NCI-H1694 (cell line): ENCODE measurements around the gene IL7R.
A peak's percentile ranks its signal among the peaks of the same experiment; 100 is the strongest.
"Not testable (repeated sequence)": the region's sequence is repeated elsewhere in the genome, so short reads cannot be mapped to it uniquely, and the experiment has no call there.

Experiments used
- DNase-seq: peaks from one replicate; lab custom pipeline; 2025; lab: John Stamatoyannopoulos, UW

Gene IL7R

DNA sequence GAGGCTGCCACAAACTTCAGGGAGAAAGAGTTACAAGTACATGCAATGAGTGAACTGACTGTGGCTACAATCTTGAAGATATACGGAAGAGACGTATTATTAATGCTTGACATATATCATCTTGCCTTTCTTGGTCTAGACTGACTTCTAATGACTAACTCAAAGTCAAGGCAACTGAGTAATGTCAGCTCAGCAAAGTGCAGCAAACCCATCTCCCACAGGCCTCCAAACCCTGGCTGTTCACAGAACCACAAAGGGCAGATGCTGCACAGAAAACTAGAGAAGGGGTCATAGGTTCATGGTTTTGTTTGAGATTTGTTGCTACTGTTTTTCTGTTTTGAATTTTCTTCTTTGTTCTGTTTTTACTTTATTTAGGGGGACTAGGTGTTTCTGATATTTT is 21.0 kb downstream of the IL7R start:
- DNase-seq, result no peak

GRCh38 chr5:35878079-35878478 is 21.4 kb downstream of the IL7R start:
- DNase-seq, result no peak

DNA sequence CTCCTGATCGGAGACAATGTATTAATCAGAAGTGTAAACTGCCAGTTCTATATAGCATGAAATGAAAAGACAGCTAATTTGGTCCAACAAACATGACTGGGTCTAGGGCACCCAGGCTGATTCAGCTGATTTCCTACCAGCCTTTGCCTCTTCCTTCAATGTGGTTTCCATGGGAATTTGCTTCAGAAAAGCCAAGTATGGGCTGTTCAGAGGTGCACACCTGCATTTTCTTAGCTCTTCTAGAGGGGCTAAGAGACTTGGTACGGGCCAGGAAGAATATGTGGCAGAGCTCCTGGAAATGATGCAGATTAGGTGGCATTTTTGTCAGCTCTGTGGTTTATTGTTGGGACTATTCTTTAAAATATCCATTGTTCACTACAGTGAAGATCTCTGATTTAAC is 22.4 kb downstream of the IL7R start:
- no peak for DNase-seq

DNA sequence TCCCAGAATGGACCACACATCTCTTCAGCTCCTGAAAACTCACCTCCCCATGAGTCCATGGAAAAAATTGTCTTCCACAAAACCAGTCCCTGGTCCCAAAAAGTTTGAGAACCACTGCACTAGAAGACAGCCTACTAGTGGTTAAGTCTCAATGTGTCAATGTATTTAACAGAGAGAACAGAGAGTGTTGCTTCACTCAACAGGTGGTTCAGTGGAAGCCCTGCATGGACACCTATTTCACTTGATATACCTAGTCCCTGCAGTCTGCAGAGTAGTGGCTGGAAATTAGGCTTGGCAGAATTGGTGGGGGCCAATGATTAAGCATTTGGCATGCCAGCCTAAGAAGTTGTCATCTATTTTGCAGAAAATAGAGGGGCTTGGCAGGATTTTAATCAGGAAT is 23.0 kb downstream of the IL7R start:
- no peak for DNase-seq

DNA sequence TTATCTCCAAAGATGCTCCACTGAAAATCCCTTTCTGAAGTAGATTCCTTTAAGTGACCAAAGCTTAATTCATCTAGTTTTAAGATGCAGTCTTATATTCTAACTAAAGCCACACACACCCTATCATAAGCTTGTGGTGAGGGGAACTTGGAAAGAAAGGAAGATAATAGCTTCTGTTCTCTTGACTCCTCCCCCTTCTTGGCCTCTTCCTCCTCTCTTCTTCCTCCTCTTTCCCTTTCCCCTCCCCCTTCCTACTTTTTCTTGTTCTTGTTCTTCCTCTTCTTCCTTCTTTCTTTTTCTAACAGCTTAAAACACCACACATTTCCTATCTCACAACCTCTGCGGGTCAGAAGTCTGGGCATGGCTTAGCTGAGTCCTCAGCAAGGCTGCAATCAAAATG is 23.5 kb downstream of the IL7R start:
- no peak for DNase-seq

DNA sequence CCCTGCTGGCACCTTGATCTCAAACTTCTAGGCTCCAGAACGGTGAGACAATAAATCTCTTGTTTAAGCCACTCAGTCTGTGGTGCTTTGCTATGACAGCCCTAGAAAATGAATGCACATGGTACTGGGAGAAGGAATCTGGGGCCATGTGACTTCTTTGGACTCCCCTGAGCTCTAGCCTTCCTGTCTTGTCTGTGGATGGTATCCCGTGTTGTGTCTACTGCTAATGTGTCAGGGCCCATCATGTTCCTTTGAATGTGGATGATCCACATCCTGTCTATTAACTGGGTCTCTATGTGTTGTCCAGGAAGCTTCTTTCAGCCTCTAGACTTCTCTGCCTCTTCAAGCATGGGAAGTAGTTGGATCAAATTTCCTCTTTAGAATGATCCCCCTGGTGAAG is 25.1 kb downstream of the IL7R start:
- no peak for DNase-seq

- no peak for DNase-seq
Measured at GRCh38 chr5:35884191-35884769, 27.6 kb downstream of the IL7R start.

GRCh38 chr5:35884773-35885172 is 28.1 kb downstream of the IL7R start:
- no peak for DNase-seq

GRCh38 chr5:35886381-35886780 is 29.7 kb downstream of the IL7R start:
- no peak for DNase-seq

DNA sequence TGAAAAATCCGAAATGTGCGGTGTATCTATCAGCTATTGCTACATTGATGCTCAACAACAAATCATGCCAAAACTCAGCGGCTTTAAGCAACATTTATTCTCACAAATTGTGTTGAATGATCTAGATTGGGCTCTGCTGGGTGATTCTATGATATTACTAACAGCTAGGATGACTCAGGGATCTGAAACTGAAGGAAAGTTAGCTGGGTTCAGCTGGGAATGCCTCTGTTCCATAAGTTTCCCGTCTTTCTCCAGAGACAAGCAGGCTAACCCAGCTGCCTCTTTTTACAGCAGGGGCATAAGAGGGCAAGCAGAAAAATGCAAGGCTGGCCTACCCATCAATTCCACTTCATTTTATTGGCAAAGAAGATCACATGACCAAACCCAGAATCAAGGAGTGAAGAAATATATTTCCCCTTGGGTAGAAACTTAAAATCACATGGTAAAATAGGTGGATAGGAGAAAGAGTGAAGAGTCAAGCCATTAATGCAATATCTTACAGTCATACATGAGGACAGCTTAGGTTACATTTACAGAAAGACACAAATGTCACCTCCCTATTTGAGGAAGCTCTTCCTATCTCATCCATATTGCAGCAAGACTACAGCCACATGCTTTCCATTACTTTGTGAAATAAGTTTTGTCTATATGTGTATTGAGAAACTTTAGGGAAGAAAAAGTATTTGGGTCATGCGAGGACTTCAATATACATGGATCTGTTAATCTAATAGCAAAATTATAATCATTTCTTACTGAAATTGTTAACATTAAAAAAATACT is 30.8 kb downstream of the IL7R start:
- DNase-seq, result no peak

GRCh38 chr5:35890021-35891020 is 33.6 kb downstream of the IL7R start:
- no peak for DNase-seq

- not testable (repeated sequence) for DNase-seq
Measured at GRCh38 chr5:35892799-35893198, 36.1 kb downstream of the IL7R start.

- no peak for DNase-seq
Measured at GRCh38 chr5:35894131-35894530, 37.4 kb downstream of the IL7R start.

- DNase-seq, result no peak
Measured at GRCh38 chr5:35898952-35899660, 42.4 kb downstream of the IL7R start.

DNA sequence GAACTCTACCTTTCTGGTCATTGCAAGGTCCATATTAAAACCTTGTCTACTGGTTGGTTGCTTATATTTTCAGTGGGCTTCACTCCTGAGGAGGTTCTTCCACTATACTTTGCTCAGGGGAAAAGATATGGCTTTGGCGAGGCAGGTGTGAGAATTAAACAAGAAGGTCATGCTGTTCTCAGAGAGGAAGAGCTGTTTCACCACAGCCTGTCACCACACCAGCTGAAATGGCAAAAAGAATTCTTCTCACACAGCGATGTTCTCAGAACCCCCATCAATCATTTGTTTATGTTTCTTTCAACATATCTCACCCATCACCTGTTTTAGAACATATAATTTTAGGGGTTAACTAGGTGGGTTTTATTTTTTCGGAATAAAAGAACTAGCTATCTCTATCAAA is 43.1 kb downstream of the IL7R start:
- no peak for DNase-seq

GRCh38 chr5:35900972-35901695 is 44.4 kb downstream of the IL7R start:
- peak; percentile 79 for DNase-seq

GRCh38 chr5:35902046-35902672 is 45.5 kb downstream of the IL7R start:
- DNase-seq, result no peak

DNA sequence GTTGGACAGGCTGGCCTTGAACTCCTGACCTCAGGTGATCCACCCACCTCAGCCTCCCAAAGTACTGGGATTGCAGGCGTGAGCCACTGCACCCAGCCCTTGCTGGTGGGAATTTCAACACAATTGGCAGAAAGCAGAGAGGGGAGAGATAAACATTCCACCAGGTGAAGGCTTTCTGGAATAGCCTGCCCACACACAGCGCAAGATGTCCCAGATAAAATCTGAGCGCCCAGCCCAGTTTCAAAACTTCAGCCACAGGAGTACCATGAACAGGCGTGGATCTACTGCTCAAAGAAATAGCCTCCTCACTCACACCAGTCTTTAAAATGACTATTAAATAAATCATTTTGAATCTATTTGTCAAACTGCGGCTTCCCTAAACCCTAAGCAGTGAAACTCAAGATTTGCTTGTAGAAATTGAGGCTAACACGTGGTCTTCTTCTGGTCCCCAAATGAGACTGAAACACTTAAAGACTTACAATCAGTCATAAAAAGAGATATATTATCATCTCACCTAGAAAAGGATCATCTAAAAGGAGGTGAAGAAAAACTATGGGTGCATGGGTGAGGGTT is 47.0 kb downstream of the IL7R start:
- no peak for DNase-seq

GRCh38 chr5:35904443-35905132 is 47.9 kb downstream of the IL7R start:
- DNase-seq, result no peak

- DNase-seq, result no peak
Measured at GRCh38 chr5:35908228-35908627, 51.5 kb downstream of the IL7R start.
